Stimulated activated CD8-positive, alpha-beta memory T cell treated with anti-CD3 and anti-CD28 coated beads, Interleukin-15, amount 100 ng/mL, for 4 hours (primary cell): ENCODE results near the gene SACM1L.
"Not testable (repeated sequence)": the region's sequence is repeated elsewhere in the genome, so short reads cannot be mapped to it uniquely, and the experiment has no call there.

Experiments used
- DNase-seq, 2 donors: peaks; one replicate each; pipeline ENCODE4 v3.0.0-alpha.2; 2020; ENCODE audit warnings: low read depth in 2 of 2

The SACM1L gene

GRCh38 chr3:45691842-45692241 is 2.6 kb downstream of the SACM1L start:
- no peak for DNase-seq

- DNase-seq = no peak
These were observed 3.7 kb downstream of the SACM1L start for GRCh38 chr3:45692866-45693265.

- no peak for DNase-seq
These were observed 4.8 kb downstream of the SACM1L start for GRCh38 chr3:45693941-45694521.

- DNase-seq = not testable (repeated sequence)
These were observed 6.0 kb downstream of the SACM1L start for GRCh38 chr3:45695166-45695565.

GRCh38 chr3:45700570-45701073 is 11.4 kb downstream of the SACM1L start:
- no peak for DNase-seq

- DNase-seq = no peak
These were observed 12.1 kb downstream of the SACM1L start for GRCh38 chr3:45701172-45701867.

GRCh38 chr3:45704301-45704943 is 15.2 kb downstream of the SACM1L start:
- DNase-seq = no peak

- no peak for DNase-seq
These were observed 16.9 kb downstream of the SACM1L start for GRCh38 chr3:45705839-45706808.

- no peak for DNase-seq
These were observed 22.7 kb downstream of the SACM1L start for GRCh38 chr3:45711931-45712330.

GRCh38 chr3:45712434-45713110 is 23.4 kb downstream of the SACM1L start:
- no peak for DNase-seq

GRCh38 chr3:45715945-45716344 is 26.7 kb downstream of the SACM1L start:
- no peak for DNase-seq

- no peak for DNase-seq
These were observed 27.7 kb downstream of the SACM1L start for GRCh38 chr3:45716790-45717336.

- DNase-seq = no peak
These were observed 30.7 kb downstream of the SACM1L start for GRCh38 chr3:45719655-45720487.

- DNase-seq = no peak
These were observed 35.7 kb downstream of the SACM1L start for GRCh38 chr3:45724911-45725310.

GRCh38 chr3:45729614-45730013 is 40.4 kb downstream of the SACM1L start:
- no peak for DNase-seq

- no peak for DNase-seq
These were observed 41.4 kb downstream of the SACM1L start for GRCh38 chr3:45730409-45731154.

- DNase-seq = no peak
These were observed 47.5 kb downstream of the SACM1L start for GRCh38 chr3:45736707-45737106.

GRCh38 chr3:45737234-45737633 is 48.0 kb downstream of the SACM1L start:
- no peak for DNase-seq

- DNase-seq = no peak
These were observed 50.8 kb downstream of the SACM1L start for GRCh38 chr3:45739991-45740390.
